ENCODE data around the gene RAB1B.

The RAB1B gene

GRCh38 chr11:66322732-66323427, 54.4 kb downstream of the RAB1B start:
- TF ChIP-seq GATA2 (IDR thresholded peaks at IDR 0.05; ENCODE audit: low read depth, low read length) (no peak), GATA3 (IDR thresholded peaks at IDR 0.05; ENCODE audit: low read depth, low read length) (no peak)

GRCh38 chr11:66323684-66324083, 55.2 kb downstream of the RAB1B start:
- TF ChIP-seq GATA2 (IDR thresholded peaks at IDR 0.05; ENCODE audit: low read depth, low read length) (no peak), GATA3 (IDR thresholded peaks at IDR 0.05; ENCODE audit: low read depth, low read length) (no peak)

GRCh38 chr11:66324664-66325063, 56.2 kb downstream of the RAB1B start:
- TF ChIP-seq GATA3 (IDR thresholded peaks at IDR 0.05; ENCODE audit: low read depth, low read length) (no peak), GATA2 (IDR thresholded peaks at IDR 0.05; ENCODE audit: low read depth, low read length) (no peak)

- TF ChIP-seq GATA3 (IDR thresholded peaks at IDR 0.05; ENCODE audit: low read depth, low read length) (no peak), GATA2 (IDR thresholded peaks at IDR 0.05; ENCODE audit: low read depth, low read length) (no peak)
Measured at GRCh38 chr11:66325263-66325671, 56.8 kb downstream of the RAB1B start.

GRCh38 chr11:66326261-66327111, 58.0 kb downstream of the RAB1B start:
- no peak for TF ChIP-seq GATA3 (IDR thresholded peaks at IDR 0.05; ENCODE audit: low read depth, low read length)
- TF ChIP-seq GATA2 (IDR thresholded peaks at IDR 0.05; ENCODE audit: low read depth, low read length) = no peak
